HepG2 (cell line): ENCODE results near the gene CGREF1. TPM values are rescaled to one million over a fixed set of nuclear protein-coding genes. Genes with fewer than 3 reads are reported as not detected.

ENCODE experiments used
- CHD4 ChIP-seq: fragments of 200-600 bp; sonication (generic); IDR thresholded peaks from 2 replicates; pipeline ENCODE4 v1.7.0; 2017; ENCODE audit warnings: mild to moderate bottlenecking, low read length, borderline replicate concordance
- CREM ChIP-seq, 2 experiments: sonication (generic) in 1 of 2; formaldehyde crosslinking in 1 of 2; IDR thresholded peaks; 2 replicates each; pipeline versions ENCODE4 v1.4.0 to v1.6.1; 2016 to 2020; ENCODE audit warnings: antibody characterized with exemption in 1 of 2, mild to moderate bottlenecking in 1 of 2, missing genetic modification reagents in 1 of 2
- KDM6A ChIP-seq: IDR thresholded peaks from 2 replicates; pipeline ENCODE4 v1.6.1; 2016; ENCODE audit warnings: low read depth
- KLF13 ChIP-seq: sonication (generic); formaldehyde crosslinking; IDR thresholded peaks from 2 replicates; pipeline ENCODE4 v1.4.0; 2020; ENCODE audit warnings: mild to moderate bottlenecking, missing genetic modification reagents
- MBNL3 ChIP-seq: fragments of 250-450 bp; sonication (Bioruptor Pico); conservative IDR thresholded peaks from 2 replicates; pipeline ENCODE4 v1.8.0; 2022; ENCODE audit warnings: mild to moderate bottlenecking, inconsistent platforms
- NFE2L1 ChIP-seq: sonication (generic); formaldehyde crosslinking; IDR thresholded peaks from 2 replicates; pipeline ENCODE4 v1.4.0; 2020; ENCODE audit warnings: missing genetic modification reagents, mild to moderate bottlenecking, borderline replicate concordance
- REL ChIP-seq: sonication (generic); formaldehyde crosslinking; conservative IDR thresholded peaks from 2 replicates; pipeline ENCODE4 v1.8.0; 2022; ENCODE audit warnings: mild to moderate bottlenecking, missing genetic modification reagents, moderate library complexity
- SP140L ChIP-seq: sonication (generic); formaldehyde crosslinking; IDR thresholded peaks from 2 replicates; pipeline ENCODE4 v1.4.0; 2020; ENCODE audit warnings: missing genetic modification reagents, borderline replicate concordance
- TBX2 ChIP-seq: sonication (generic); formaldehyde crosslinking; IDR thresholded peaks from 2 replicates; pipeline ENCODE4 v1.5.0; 2020; ENCODE audit warnings: missing genetic modification reagents, mild to moderate bottlenecking, borderline replicate concordance
- ZBTB39 ChIP-seq: sonication (generic); formaldehyde crosslinking; IDR thresholded peaks from 2 replicates; pipeline ENCODE4 v1.5.0; 2020; ENCODE audit warnings: missing genetic modification reagents
- ZBTB8A ChIP-seq: sonication (generic); formaldehyde crosslinking; IDR thresholded peaks from 2 replicates; pipeline ENCODE4 v1.4.0; 2020; ENCODE audit warnings: mild to moderate bottlenecking, low read depth, missing genetic modification reagents, borderline replicate concordance
- ZNF205 ChIP-seq: IDR thresholded peaks from 2 replicates; pipeline ENCODE4 v1.6.1; 2018; ENCODE audit warnings: missing biosample characterization, missing genetic modification reagents
- ZNF263 ChIP-seq: sonication (generic); formaldehyde crosslinking; IDR thresholded peaks from 2 replicates; pipeline ENCODE4 v1.4.0; 2020; ENCODE audit warnings: missing genetic modification reagents
- ZNF318 ChIP-seq: sonication (generic); formaldehyde crosslinking; IDR thresholded peaks from 2 replicates; pipeline ENCODE4 v1.4.0; 2020; ENCODE audit warnings: mild to moderate bottlenecking, missing genetic modification reagents
- ZNF44 ChIP-seq: sonication (generic); formaldehyde crosslinking; IDR thresholded peaks from 2 replicates; pipeline ENCODE4 v1.5.1; 2020; ENCODE audit warnings: mild to moderate bottlenecking, missing genetic modification reagents
- ZNF550 ChIP-seq: sonication (generic); formaldehyde crosslinking; IDR thresholded peaks from 2 replicates; pipeline ENCODE4 v1.4.0; 2020; ENCODE audit warnings: mild to moderate bottlenecking, missing genetic modification reagents, borderline replicate concordance
- ZNF589 ChIP-seq: sonication (generic); formaldehyde crosslinking; conservative IDR thresholded peaks from 2 replicates; pipeline ENCODE4 v1.8.0; 2022; ENCODE audit warnings: mild to moderate bottlenecking, moderate library complexity, missing genetic modification reagents
- ZNF615 ChIP-seq: sonication (generic); formaldehyde crosslinking; IDR thresholded peaks from 2 replicates; pipeline ENCODE4 v1.5.0; 2020; ENCODE audit warnings: mild to moderate bottlenecking, missing genetic modification reagents, borderline replicate concordance
- ZNF749 ChIP-seq: sonication (generic); formaldehyde crosslinking; IDR thresholded peaks from 2 replicates; pipeline ENCODE4 v1.8.0; 2022; ENCODE audit warnings: mild to moderate bottlenecking, missing genetic modification reagents, moderate library complexity, borderline replicate concordance
- polyA plus RNA-seq, 8 experiments: library from polyadenylated mRNA; depleted of rRNA in 3 of 8; stranded (reverse) in 7 of 8; unstranded in 1 of 8; fragments of >200 nt; fragmentation: Illumina TruSeq in 4 of 8; extraction: Trizol in 4 of 8; gene quantifications; 2 replicates each; pipeline versions ENCODE4 v1.2.1 to v1.2.3, GENCODE V29; 2011 to 2016; ENCODE audit warnings: low read depth in 4 of 8, missing spikeins in 1 of 8, mixed read lengths in 1 of 8; ENCODE audit not compliant: insufficient read depth in 1 of 8
- total RNA-seq, 5 experiments: library from RNA; depleted of rRNA; stranded (reverse); fragments of >200 nt; fragmentation: Illumina TruSeq; extraction: Trizol; gene quantifications; 2 replicates each; pipeline ENCODE4 v1.2.3, GENCODE V29; 2016; ENCODE audit warnings: low read depth in 1 of 5

Gene CGREF1
- total and polyA plus RNA-seq, 2 of the 13 experiments (the other 11 are each of a cell fraction or from before 2014, with no cell fraction given) = 13.9 to 23.4 TPM

GRCh38 chr2:27133905-27134780 lies 15.2 kb upstream of the CGREF1 start, which contains the start of gene PREB (continued):
- TF ChIP-seq ZNF318 (no peak), MBNL3 (CRISPR knock-in tag) (no peak), ZNF615 (CRISPR knock-in tag) (no peak), ZNF44 (CRISPR knock-in tag) (no peak), ZNF589 (CRISPR knock-in tag) (no peak), TBX2 (0 out of 2 replicates have a peak, but pooled peaks have one; percentile 36), ZNF263 (CRISPR knock-in tag) (peak; percentile 90), SP140L (no peak), ZBTB39 (CRISPR knock-in tag) (peak; percentile 23; the same call in 1 of the 2 replicates), CREM (IDR thresholded peaks at IDR 0.05) (no peak; the same call in 1 of the 2 replicates), CREM (CRISPR knock-in tag; IDR thresholded peaks at IDR 0.05) (no peak), ZNF550 (CRISPR knock-in tag) (no peak), ZNF205 (peak; percentile 45; the same call in 1 of the 2 replicates), ZBTB8A (CRISPR knock-in tag) (no peak), KDM6A (CRISPR knock-in tag) (no peak), CHD4 (0 out of 2 replicates have a peak, but pooled peaks have one; percentile 10), NFE2L1 (no peak), REL (CRISPR knock-in tag) (no peak), ZNF749 (CRISPR knock-in tag) (no peak), KLF13 (CRISPR knock-in tag) (no peak)
